Fibroblast of villous mesenchyme (primary cell): ENCODE results near the gene CCT4. TPM values are rescaled to one million over a fixed set of nuclear protein-coding genes. Genes with fewer than 3 reads are reported as not detected.
"Not testable (repeated sequence)": the region's sequence is repeated elsewhere in the genome, so short reads cannot be mapped to it uniquely, and the experiment has no call there.

Experiments
- DNase-seq: peaks from one replicate; pipeline ENCODE4 v3.0.0-alpha.2; 2010; ENCODE audit warnings: low read depth
- H3K4me3 ChIP-seq: 2 replicates; pipeline ENCODE4 v1.5.1; 2011; ENCODE audit warnings: low read depth, mild to moderate bottlenecking, low read length
- total RNA-seq: library from RNA; depleted of rRNA; stranded (reverse); fragments of >200 nt; gene quantifications from 2 replicates; pipeline ENCODE4 v1.2.3, GENCODE V29; 2012
- TF ChIP-seq, protein P1 (sequence below): IDR thresholded peaks from 2 replicates; pipeline ENCODE4 v1.5.1; 2012; ENCODE audit warnings: low read depth, mild to moderate bottlenecking, low read length; ENCODE audit not compliant: insufficient read depth

CCT4 gene
- total RNA-seq, 1 donor: 147 TPM

DNA sequence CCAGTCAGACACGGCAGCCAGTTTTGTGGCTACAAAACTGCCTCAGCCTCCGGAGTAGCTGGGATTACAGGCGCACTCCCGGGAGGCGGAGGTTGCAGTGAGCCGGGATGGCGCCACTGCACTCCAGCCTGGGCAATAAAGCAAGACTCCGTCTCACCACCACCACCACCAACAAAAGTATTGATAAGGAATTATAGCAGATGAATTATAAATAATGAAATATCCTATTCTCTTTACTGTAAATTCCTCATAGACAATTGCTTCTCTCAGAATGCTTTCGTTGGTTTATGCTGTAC lies 33.2 kb downstream of the CCT4 start:
- peak overlapping the region; percentile 89 for H3K4me3 ChIP-seq
- TF ChIP-seq, protein P1, sequence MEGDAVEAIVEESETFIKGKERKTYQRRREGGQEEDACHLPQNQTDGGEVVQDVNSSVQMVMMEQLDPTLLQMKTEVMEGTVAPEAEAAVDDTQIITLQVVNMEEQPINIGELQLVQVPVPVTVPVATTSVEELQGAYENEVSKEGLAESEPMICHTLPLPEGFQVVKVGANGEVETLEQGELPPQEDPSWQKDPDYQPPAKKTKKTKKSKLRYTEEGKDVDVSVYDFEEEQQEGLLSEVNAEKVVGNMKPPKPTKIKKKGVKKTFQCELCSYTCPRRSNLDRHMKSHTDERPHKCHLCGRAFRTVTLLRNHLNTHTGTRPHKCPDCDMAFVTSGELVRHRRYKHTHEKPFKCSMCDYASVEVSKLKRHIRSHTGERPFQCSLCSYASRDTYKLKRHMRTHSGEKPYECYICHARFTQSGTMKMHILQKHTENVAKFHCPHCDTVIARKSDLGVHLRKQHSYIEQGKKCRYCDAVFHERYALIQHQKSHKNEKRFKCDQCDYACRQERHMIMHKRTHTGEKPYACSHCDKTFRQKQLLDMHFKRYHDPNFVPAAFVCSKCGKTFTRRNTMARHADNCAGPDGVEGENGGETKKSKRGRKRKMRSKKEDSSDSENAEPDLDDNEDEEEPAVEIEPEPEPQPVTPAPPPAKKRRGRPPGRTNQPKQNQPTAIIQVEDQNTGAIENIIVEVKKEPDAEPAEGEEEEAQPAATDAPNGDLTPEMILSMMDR: no peak
- DNase-seq: no peak

DNA sequence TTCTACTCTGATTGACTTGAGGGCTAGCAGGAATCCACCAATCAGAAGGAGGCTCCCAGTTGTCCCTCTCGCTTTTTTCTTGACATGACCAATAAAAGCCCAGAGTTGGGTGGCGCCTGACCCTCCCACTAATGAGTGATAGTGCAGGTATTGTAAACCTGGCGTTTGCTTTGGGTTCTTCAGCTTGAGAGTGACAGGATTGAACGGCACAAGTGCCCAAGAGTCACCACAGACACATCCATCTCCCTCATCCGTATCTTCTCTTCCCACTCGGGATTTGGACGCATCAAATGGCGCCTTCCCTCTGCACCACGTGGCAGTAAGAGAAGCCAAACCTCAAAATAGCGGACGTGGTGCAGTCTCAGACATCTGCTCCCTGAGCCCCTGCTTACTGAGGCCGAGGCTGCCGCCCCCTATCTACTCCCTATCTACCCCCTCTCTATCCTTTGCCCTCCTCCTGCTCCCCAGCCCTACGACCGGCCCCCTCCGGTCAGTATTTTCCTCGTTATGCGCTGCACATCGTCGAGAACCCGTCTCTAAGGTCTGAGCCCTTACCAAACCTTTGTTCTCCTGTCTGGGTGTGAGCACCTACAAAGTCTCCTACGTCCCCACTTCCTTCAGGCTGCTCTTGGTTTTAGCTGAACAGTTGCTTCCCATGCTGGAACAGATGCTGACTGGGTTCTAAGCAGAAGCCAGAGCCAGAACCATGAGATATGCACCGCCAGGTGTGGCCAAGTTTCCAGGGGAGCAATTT lies 33.7 kb downstream of the CCT4 start:
- DNase-seq: peak; percentile 97
- TF ChIP-seq, protein P1: no peak
- H3K4me3 ChIP-seq: peak overlapping the region; percentile 89

DNA sequence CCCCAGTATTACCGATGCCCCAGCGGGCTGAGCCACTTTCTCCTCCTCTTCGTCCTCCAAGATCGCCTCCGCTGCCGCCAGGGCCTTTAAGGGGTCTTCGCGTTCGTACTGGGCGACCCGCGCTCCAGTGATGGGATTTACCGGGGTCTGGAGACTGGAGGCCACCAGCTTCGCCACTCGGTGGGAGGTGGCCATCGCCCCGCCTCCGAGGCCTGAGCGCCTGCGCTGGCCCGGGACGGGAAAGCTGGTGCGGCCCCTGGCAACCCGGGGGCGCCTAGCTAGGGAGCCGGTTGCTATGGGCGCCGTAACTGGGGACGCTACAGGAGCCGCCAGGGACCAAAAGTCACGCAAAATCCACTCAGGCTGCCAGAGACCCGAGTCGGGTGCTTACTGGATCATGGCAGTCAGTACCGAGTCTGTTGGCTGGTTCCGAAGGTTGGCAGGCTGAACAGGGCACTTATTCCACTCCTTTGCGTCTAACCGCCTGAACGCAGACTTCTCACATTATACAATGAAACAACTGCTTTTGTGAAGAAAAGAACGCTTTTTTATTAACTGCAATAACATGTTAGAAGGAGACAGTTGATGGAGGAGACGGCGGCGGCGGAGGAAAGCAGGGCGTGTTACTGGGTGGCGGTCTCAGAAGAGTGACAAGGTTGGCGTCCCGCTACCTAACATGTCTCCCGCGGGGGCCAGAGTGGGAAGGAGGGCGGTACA lies 34.5 kb downstream of the CCT4 start, which contains the start of gene FAM161A:
TSS of gene FAM161A (minus strand) at position 214 of the 717 bp plus-strand sequence. CDS start at position 195, 19 bp downstream.
- peak within 1 kb of the TSS; percentile 89 for H3K4me3 ChIP-seq
- peak; percentile 84 for DNase-seq
- TF ChIP-seq, protein P1: no peak

DNA sequence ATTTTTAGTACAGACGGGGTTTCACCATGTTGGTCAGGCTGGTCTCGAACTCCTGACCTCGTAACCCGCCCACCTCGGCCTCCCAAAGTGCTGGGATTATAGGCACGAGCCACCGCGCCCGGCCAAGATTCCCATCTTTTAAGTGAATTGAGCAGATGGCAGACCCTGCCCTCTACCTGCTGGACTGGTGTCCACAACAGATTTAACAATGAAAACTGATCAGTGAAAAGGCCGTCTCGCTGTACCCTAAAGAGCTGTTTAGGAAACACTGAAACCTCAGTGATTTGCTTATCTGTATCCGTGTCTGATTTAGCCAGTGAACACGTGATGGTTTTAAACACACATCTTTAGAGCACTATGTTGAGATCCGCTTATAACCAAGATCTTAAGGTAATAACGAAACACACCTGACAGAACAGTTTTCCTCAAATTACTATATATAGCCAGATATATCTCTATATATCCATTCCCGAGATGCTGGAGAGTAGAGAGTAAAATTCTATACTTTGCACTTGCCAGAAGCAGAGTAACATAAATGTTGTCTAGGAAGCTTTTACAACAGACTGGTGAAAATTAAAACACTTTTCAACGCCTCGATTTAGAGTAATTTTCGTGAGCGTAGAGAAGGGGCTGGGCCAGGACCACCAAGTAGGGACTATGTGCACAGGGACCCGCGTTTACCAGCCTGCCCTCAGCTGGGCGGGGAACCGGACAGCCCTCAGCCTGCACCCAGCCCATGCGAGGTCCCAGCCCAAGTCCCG lies 35.2 kb downstream of the CCT4 start:
- peak; percentile 28 for DNase-seq
- TF ChIP-seq, protein P1: no peak
- peak overlapping the region; percentile 89 for H3K4me3 ChIP-seq

DNA sequence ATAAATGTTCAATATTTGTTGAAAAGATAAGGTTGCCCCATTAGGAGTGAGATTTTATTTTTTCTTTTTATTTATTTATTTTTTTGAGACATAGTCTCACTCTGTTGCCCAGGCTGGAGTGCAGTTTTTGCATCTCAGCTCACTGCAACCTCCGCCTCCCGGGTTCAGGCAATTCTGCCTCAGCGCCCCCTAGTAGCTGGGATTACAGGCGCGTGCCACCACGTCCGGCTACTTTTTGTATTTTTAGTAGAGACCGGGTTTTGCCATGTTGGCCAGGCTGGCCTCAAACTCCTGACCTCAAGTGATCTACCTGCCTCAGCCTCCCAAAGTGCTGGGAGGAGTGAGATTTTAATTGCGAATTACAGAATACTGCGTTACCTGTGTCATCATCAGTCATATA lies 37.2 kb downstream of the CCT4 start:
- not testable (repeated sequence) for H3K4me3 ChIP-seq, DNase-seq

DNA sequence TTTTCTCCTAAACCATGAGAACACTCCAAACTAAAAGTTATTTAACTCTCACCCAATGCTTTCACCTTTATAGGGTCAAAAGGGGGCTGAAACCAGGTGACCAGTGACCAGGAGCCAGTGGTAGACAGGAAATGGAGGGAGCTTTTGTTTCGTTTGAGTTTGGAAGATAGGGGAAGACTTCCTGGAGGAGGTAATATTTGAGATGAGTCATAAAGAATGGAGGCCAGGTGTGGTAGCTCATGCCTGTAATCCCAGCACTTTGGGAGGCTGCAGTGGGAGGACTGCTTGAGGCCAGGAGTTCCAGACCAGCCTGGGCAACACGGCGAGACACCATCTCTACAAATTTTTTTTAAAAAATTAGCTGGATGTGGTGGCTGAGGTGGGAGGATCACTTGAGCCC lies 43.1 kb downstream of the CCT4 start:
- no peak overlapping the region for H3K4me3 ChIP-seq
- TF ChIP-seq, protein P1: no peak
- DNase-seq: no peak

DNA sequence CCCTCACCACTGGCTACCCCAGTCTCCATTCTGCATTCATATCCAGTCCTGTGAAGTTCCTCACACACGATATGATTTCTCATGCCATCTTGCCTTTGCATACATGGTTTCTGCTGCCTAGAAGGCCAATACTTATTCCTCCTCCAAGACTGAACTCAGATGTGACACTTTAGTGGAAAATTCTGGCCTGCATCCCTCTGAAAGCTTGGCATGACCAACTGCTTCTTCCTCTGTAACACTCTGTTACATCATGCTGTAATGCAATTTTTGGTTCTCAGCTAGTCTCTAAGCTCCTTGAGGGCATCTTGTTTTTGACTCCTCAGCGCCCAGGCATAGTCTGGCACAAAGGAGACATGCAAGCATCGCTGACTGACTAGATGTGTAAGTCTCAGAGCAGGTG lies 47.2 kb downstream of the CCT4 start:
- no peak overlapping the region for H3K4me3 ChIP-seq
- TF ChIP-seq, protein P1: no peak
- DNase-seq: no peak
